Activated naive CD4-positive, alpha-beta T cell treated with anti-CD3 and anti-CD28 coated beads for 36 hours (primary cell): ENCODE results near the gene ERC2. TPM values are rescaled to one million over a fixed set of nuclear protein-coding genes. Genes with fewer than 3 reads are reported as not detected.

Source experiments
- CTCF ChIA-PET: fragments of 350-600 bp; sonication (Branson Sonifier 250); formaldehyde crosslinking; loops from one replicate; lab custom pipeline; 2021; ENCODE audit warnings: antibody characterized with exemption; lab: Charles Lee
- DNase-seq: peaks from one replicate; pipeline ENCODE4 v3.0.0-alpha.2; 2020
- H3K27ac Mint-ChIP-seq: one replicate; pipeline ENCODE4 v1.8.0; 2021; ENCODE audit warnings: mild to moderate bottlenecking, mixed read lengths
- H3K27me3 Mint-ChIP-seq: one replicate; pipeline ENCODE4 v1.8.0; 2021; ENCODE audit warnings: low read depth, mixed read lengths
- H3K36me3 Mint-ChIP-seq: one replicate; pipeline ENCODE4 v1.8.0; 2021; ENCODE audit warnings: low read depth, mixed read lengths
- H3K4me1 Mint-ChIP-seq: one replicate; pipeline ENCODE4 v1.8.0; 2021; ENCODE audit warnings: low read depth, mixed read lengths
- H3K4me3 Mint-ChIP-seq: one replicate; pipeline ENCODE4 v1.8.0; 2021; ENCODE audit warnings: mild to moderate bottlenecking, moderate library complexity, mixed read lengths
- H3K9me3 Mint-ChIP-seq: one replicate; pipeline ENCODE4 v1.8.0; 2021; ENCODE audit warnings: mixed read lengths
- intact Hi-C: fragments of 100-400 bp; cut with micrococcal nuclease; formaldehyde crosslinking; loops from one replicate; pipeline ENCODE4 v1.15.1; 2023
- total RNA-seq, 2 experiments: library from RNA; stranded (reverse); gene quantifications; one replicate each; pipeline ENCODE4 v1.2.3, GENCODE V29; 2021

ERC2 gene
- total RNA-seq, 2 experiments from 2014 or later: 0.12 TPM; not detected in 1

DNA sequence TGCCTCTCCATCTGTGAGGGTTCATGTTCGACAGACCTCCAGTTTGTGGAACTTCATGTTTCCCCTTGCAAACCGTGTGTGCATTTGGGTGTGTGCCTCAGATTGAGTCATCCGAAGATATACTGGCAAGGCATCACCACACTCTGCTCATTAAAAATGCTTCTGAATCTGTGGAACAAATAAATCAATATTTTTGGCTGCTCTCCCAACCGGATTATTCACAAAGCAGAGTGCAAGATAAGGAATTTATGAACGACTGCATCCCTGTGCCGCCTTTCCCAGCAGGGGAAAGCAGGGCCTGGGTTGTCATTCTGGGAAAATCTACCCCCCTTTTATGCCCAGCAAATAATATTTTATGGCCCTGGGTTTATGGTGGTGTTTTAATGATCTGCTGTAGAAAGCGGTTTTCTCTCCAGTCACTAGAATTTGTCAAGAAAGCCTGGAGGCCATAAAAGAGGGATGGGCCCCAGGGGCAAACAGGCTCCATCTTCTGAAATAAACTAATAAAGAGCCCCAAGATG is 976.9 kb downstream of the ERC2 start:
- no peak for DNase-seq
- Mint-ChIP-seq H3K27ac (no peak overlapping the region), H3K9me3 (peaks cover 4% of the 10 kb centered on the region), H3K36me3 (peaks cover 2% of the 10 kb centered on the region), H3K27me3 (peaks cover 38% of the 10 kb centered on the region), H3K4me1 (peaks cover 13% of the 10 kb centered on the region), H3K4me3 (no peak overlapping the region)
- CTCF ChIA-PET: no interaction called here
- intact Hi-C loops: no loop called here

DNA sequence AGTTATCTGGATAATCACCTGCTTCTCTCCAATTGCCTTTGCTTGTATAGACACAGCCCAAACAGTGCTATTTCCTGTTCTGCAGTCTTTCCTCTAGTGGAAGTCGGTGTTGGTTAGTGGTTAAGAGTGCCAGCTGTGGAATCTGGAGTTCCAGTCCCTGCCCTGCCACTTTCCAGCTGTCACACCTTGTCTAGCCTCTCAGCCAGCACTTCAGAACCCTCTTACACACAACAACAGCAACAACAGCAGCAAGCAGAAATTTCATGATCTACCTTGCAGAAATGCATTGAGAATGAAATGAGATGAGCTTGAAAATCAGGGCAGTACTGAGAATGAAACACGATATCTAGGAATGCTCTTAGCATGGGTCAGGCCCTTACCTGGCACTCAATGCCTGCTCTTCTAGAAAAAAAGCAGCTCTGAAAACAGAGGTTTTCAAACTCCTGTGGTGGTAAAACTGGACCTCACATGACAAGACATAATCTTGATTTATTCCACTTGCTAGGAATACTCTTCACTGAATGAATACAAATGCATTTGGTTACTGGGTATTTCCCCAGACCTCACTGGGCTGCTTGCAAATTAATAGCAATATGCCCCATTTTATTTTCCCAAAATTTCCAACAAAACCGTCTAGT is 977.9 kb downstream of the ERC2 start:
- peaks cover 48% of the 10 kb centered on the region for H3K27me3 Mint-ChIP-seq
- CTCF ChIA-PET: no interaction called here
- H3K9me3 Mint-ChIP-seq: peaks cover 2% of the 10 kb centered on the region
- H3K27ac Mint-ChIP-seq: no peak overlapping the region
- DNase-seq: no peak
- intact Hi-C loops: no loop called here
- no peak overlapping the region for H3K4me3 Mint-ChIP-seq
- peaks cover 18% of the 10 kb centered on the region for H3K4me1 Mint-ChIP-seq
- H3K36me3 Mint-ChIP-seq: peaks cover 2% of the 10 kb centered on the region

DNA sequence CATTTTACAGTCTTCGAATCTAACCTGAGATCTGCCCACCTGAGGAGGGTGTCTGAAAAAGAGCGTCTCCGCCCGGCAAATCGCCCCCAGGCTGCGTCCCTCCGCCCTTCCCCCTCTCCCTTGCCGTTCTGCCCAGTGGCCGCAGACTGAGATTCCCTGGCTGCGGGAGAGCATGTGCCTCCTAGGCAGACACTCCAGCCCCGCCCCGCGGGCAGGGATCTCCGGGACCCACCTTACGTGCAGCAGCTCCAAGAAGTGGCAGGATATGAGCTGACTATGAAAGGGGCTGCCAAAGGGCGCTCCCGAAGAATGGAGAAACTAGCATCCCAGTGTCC is 978.5 kb downstream of the ERC2 start:
- peaks cover 49% of the 10 kb centered on the region for H3K27me3 Mint-ChIP-seq
- H3K4me3 Mint-ChIP-seq: no peak overlapping the region
- intact Hi-C loops: loop anchor here (5.0 kb wide), 1 partner anchor 637 kb away; no protein-coding TSS in a partner anchor
- H3K9me3 Mint-ChIP-seq: no peaks in the 10 kb centered on the region
- peaks cover 2% of the 10 kb centered on the region for H3K36me3 Mint-ChIP-seq
- CTCF ChIA-PET: no interaction called here
- H3K27ac Mint-ChIP-seq: no peak overlapping the region
- DNase-seq: no peak
- peaks cover 22% of the 10 kb centered on the region for H3K4me1 Mint-ChIP-seq

DNA sequence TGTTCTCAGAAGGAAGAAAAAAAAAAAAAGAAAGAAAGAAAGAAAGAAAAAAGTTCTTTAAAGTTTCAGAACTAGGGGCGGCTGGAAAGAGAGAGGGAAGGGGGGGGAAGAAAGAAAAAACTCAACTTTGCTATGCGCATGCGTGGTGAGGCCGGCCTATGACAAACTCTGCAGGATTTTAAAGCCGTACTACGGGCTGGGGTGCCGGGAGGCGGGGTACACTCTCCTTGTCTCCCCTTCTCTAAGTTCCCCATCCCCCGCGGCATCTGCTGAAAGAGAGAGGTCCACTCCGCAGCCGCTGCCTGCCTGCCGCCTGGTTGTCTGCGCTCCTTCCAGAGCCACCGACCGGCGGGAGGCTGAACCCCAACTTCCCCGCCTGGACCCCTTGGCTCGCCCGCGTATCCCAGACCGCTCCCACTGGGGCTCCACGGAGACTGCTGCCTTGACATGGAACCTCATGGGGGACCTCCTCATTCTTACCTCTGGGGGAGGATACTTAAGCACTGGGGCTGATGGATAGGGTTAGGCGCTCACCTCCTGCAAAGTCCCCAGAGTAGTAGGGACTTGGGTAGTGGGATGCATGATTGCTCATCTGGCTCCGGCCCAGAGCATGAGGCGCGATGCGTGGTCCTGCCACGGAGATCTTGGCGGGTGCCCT is 979.7 kb downstream of the ERC2 start:
- Mint-ChIP-seq H3K27ac (no peak overlapping the region), H3K9me3 (no peaks in the 10 kb centered on the region), H3K4me3 (peak overlapping the region; percentile 46), H3K4me1 (peaks cover 24% of the 10 kb centered on the region), H3K36me3 (peaks cover 2% of the 10 kb centered on the region), H3K27me3 (peaks cover 62% of the 10 kb centered on the region)
- peak; percentile 32 for DNase-seq
- CTCF ChIA-PET: no interaction called here
- intact Hi-C loops: loop anchor here (5.0 kb wide), 1 partner anchor 636 kb away; no protein-coding TSS in a partner anchor

DNA sequence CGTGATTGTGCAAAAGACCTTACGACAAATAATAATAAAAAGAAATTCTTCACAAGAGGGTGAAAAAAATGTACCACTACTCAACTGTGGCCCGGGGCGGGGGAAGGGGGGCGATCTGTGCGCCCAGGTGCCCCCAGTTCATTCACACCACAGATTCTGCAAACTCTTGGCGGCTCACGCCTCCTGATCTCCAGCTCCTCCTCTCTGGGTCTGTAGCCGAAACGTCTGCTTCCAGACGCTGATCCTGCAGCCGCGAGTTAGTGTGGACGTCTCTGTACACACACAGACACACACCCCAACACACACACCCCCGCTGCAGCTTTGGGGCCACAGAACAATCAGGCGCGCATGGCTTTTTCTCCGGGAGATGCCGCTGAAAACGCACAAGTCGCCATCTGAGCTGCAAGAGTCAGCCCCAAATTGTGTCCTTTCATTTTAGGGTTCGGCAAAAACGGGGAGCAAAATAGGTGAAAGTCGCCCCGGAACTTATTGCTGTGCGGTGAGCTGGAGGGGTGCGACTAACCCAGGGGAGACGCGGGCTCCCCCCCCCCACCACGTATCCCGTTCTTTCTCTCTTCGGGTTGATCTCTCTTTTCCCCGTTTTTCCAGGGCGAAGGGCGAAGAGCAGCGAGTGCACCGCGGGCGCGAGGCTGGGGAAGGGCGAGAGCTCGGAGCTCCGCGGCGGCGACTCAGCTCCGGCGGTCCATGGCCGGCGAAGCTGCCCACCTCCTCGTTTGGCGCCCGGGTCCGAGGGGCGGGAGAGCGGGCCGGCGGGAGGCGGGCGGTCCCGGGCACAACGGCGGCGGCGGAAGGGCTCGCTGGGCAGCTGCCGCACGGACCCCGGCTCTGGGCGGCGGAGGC is 980.7 kb downstream of the ERC2 start:
- Mint-ChIP-seq H3K27me3 (peaks cover 71% of the 10 kb centered on the region), H3K36me3 (peaks cover 2% of the 10 kb centered on the region), H3K4me1 (peaks cover 28% of the 10 kb centered on the region), H3K4me3 (peak overlapping the region; percentile 66), H3K27ac (no peak overlapping the region), H3K9me3 (no peaks in the 10 kb centered on the region)
- intact Hi-C loops: loop anchor here (5.0 kb wide), 1 partner anchor 635 kb away; no protein-coding TSS in a partner anchor
- CTCF ChIA-PET: interaction anchor here (0.8 kb wide), 1 partner anchor 260 kb away, joined by 3 read pairs; no protein-coding TSS in a partner anchor
- no peak for DNase-seq

DNA sequence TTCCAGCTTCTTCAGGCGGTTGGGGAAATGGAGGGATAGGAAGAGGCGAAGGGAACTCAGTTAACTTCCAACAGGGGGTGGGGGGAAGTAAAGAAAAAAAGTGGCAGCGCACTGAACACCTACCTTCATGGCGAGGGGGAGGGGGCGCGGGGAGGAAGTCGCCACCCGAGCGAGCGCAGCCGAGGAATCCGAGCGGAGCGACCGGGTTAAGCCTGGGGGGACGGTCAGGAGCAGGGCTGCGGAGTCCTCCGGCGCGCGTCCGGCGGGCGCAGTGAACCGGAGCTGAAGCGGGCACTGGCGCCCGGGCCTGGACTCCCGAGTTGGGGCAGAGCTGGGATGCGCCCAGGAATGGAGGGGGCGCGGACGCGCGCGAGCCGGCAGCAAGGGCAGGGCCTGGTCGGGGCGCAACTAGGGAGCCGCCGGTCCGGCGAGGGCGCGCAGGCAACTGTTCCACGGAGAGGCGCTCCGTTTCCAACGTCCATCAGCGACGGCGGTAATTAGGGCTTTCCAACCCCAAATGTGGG is 981.3 kb downstream of the ERC2 start, which contains the start of gene WNT5A:
WNT5A (minus strand) TSS at position 450 of the 524 bp plus-strand sequence; CDS start at position 129, 321 bp downstream.
- Mint-ChIP-seq H3K36me3 (peaks cover 2% of the 10 kb centered on the region), H3K9me3 (no peaks in the 10 kb centered on the region), H3K27ac (peak within 1 kb of the TSS; percentile 12), H3K4me1 (peaks cover 28% of the 10 kb centered on the region), H3K4me3 (peak within 1 kb of the TSS; percentile 66), H3K27me3 (peaks cover 74% of the 10 kb centered on the region)
- intact Hi-C loops: loop anchor here (5.0 kb wide), 1 partner anchor 635 kb away; no protein-coding TSS in a partner anchor
- CTCF ChIA-PET: interaction anchor here (0.8 kb wide), 1 partner anchor 260 kb away, joined by 3 read pairs; no protein-coding TSS in a partner anchor
- DNase-seq: no peak

DNA sequence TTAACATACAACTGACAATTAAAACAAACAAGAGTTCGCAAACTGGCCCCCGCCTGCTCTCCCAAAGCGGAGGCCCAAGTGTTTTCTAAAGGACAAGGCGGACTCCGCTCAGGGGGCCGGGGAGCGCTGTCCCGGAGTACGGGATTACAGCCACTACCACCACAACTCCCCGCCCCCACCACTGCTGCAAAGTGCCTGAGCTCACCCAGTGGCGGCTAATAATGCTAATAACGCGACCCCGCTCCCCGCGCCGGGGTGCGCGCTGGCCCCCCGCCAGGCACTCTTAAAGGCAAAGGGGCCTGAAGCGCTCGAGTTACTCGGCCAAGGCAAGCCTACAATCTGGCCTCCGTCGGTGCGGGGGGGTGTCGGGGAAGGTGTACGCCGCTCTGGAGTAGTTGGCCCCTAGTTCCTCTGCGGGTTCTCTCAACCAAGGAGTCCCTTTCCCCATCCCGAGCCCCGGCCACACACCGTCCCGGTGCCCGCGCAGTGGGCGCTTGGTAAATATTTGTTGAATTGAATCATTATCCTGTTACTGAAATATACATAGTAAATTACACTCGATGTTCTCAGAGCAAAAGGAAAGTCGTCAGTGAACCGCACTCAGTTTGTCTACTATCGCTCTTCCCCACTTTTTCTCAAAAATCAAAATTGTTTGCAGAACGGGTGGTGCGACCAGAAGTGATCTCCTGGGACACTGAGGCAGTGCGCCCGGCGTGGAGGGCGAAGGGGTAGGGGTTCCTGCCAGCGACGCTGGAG is 982.0 kb downstream of the ERC2 start:
- CTCF ChIA-PET: no interaction called here
- H3K4me1 Mint-ChIP-seq: peaks cover 28% of the 10 kb centered on the region
- peaks cover 77% of the 10 kb centered on the region for H3K27me3 Mint-ChIP-seq
- H3K4me3 Mint-ChIP-seq: peak overlapping the region; percentile 13
- DNase-seq: no peak
- peak overlapping the region; percentile 12 for H3K27ac Mint-ChIP-seq
- intact Hi-C loops: loop anchor here (5.0 kb wide), 1 partner anchor 634 kb away; no protein-coding TSS in a partner anchor
- H3K9me3 Mint-ChIP-seq: no peaks in the 10 kb centered on the region
- peaks cover 2% of the 10 kb centered on the region for H3K36me3 Mint-ChIP-seq

DNA sequence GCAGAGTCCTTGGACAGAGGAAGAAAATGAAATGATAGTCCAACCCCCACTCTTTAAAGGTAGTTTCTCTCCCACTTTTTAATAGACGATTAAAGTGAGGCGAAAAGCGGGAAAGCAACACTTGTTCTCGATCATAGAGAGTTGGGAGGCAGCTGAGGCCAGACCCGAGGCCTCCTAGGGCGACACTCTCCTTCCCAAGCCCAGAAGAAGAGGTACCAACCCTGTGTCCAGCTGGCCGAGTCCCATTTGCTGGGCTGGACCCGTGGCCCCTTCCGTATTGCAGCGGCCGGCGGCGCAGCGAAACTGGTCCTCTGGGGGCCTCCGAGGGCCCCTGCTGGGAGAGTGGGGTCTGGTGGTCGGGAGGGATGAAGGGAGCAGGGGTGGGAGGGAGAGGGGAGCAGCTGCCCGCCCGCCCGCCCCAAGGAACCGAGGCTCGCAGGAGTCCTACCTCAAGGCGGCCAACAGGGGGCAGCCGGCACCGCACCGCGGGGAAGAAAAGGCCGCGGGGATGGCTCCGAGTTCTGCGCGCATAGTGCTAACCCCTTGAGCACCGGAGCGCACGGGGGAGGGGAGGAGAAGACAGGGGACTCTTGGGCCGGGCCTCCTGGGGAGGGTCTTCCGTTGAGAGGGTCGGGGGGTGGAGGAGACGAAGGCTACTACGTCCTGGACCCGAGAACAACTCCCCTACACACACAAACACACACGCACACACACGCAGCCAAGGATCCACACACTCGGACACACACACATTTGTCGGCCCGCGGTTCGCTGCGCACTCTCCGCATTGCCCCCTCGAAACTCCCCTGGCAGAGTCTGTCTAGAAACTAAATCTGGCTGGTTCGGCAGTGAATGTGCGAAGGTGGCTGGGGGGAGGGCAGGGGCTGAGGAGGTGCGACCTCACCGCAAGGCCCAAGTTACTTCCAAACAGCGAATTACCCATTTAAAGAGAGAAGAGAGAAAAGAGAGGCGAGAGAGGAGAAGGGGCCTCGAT is 983.2 kb downstream of the ERC2 start:
- H3K36me3 Mint-ChIP-seq: peaks cover 2% of the 10 kb centered on the region
- intact Hi-C loops: loop anchor here (1.0 to 5.0 kb wide), 6 partner anchors 237 to 962 kb away; no protein-coding TSS in a partner anchor
- peaks cover 28% of the 10 kb centered on the region for H3K4me1 Mint-ChIP-seq
- peaks cover 80% of the 10 kb centered on the region for H3K27me3 Mint-ChIP-seq
- DNase-seq: peak; percentile 59
- H3K27ac Mint-ChIP-seq: no peak overlapping the region
- CTCF ChIA-PET: no interaction called here
- no peaks in the 10 kb centered on the region for H3K9me3 Mint-ChIP-seq
- H3K4me3 Mint-ChIP-seq: no peak overlapping the region

DNA sequence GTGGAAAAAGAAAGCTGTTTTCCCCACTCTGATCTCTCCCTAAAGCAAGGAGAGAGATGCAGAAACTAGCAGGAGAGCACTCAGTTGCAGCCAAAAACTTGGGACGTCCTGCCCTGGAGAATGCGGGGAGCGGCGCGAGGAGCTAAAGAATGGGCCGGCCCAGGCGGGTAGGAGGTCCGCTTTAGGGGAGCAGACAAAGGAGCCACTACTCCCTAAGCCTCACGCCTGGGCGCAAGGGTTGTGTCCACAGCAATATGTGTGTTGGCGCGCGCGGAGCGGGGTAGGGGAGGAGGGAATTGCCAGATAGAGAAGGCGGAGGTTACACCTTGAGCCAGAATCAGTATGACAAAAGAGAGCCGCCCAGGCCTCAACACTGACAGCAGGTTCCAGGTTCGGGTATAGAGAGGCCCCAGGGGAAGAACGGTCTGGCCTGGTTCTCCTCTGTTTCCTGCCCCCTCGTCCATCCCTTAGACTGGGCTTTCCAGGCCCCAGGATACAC is 984.0 kb downstream of the ERC2 start:
- no peaks in the 10 kb centered on the region for H3K9me3 Mint-ChIP-seq
- peaks cover 2% of the 10 kb centered on the region for H3K36me3 Mint-ChIP-seq
- CTCF ChIA-PET: no interaction called here
- no peak overlapping the region for H3K27ac Mint-ChIP-seq
- DNase-seq: no peak
- no peak overlapping the region for H3K4me3 Mint-ChIP-seq
- intact Hi-C loops: loop anchor here (1.0 to 5.0 kb wide), 4 partner anchors 238 to 963 kb away; no protein-coding TSS in a partner anchor
- peaks cover 28% of the 10 kb centered on the region for H3K4me1 Mint-ChIP-seq
- peaks cover 82% of the 10 kb centered on the region for H3K27me3 Mint-ChIP-seq
